ENCODE results near the gene SLCO3A1.

GRCh38 chr15:91924183-91924582 lies 70.7 kb downstream of the SLCO3A1 start:
- TF ChIP-seq POLR2A (IDR thresholded peaks at IDR 0.05) (no peak), CTCF (IDR thresholded peaks at IDR 0.05) (no peak)

All from transverse colon (tissue), 3 donors.